SK-N-SH (cell line): ENCODE data around the gene PPP1R9A. TPM values are rescaled to one million over a fixed set of nuclear protein-coding genes. Genes with fewer than 3 reads are reported as not detected.

Source experiments
- CTCF ChIA-PET: fragments of 300-600, 350-600 bp; formaldehyde crosslinking; extraction: SDS; loops from one replicate; lab custom pipeline; 2021; lab: Yijun Ruan, JAX
- POLR2A ChIA-PET: fragments of 350-600 bp; sonication (Branson Sonifier 250); formaldehyde crosslinking; extraction: SDS; loops from one replicate; lab custom pipeline; 2020; ENCODE audit warnings: antibody characterized with exemption, inconsistent platforms; lab: Yijun Ruan, JAX
- DNase-seq: peaks from one replicate; pipeline ENCODE4 v3.0.0; 2012
- H2AFZ ChIP-seq: fragments of 200-600 bp; sonication (generic); 2 replicates; pipeline ENCODE4 v1.8.1; 2016; ENCODE audit warnings: antibody characterized with exemption, mild to moderate bottlenecking, low read depth
- H3F3A ChIP-seq: fragments of 200-600 bp; sonication (generic); replicated peaks from 2 replicates; pipeline ENCODE3; 2016; ENCODE audit warnings: antibody characterized with exemption, mild to moderate bottlenecking; ENCODE audit not compliant: insufficient read depth
- H3K27ac ChIP-seq, 2 experiments: fragments of 200-500 bp in 1 of 2; fragments of 200-600 bp in 1 of 2; sonication (Bioruptor generic) in 1 of 2; sonication (generic), shearing (Covaris generic) in 1 of 2; 2 replicates each; pipeline versions ENCODE4 v1.5.1 to v1.6.1; 2014 to 2016; ENCODE audit warnings: low read depth in 2 of 2, inconsistent platforms in 1 of 2, low read length in 1 of 2, mild to moderate bottlenecking in 1 of 2, mixed read lengths in 1 of 2
- H3K27me3 ChIP-seq: fragments of 200-600 bp; sonication (generic), shearing (Covaris generic); 2 replicates; pipeline ENCODE4 v1.6.1; 2016; ENCODE audit warnings: mixed run types; ENCODE audit not compliant: insufficient read depth
- H3K36me3 ChIP-seq, 2 experiments: fragments of 200-500 bp in 1 of 2; fragments of 200-600 bp in 1 of 2; sonication (Bioruptor generic) in 1 of 2; sonication (generic) in 1 of 2; replicated peaks in 1 of 2; 2 replicates each; pipeline versions ENCODE3 to v1.5.1; 2014 to 2016; ENCODE audit warnings: low read length in 1 of 2, mild to moderate bottlenecking in 1 of 2; ENCODE audit not compliant: insufficient read depth in 2 of 2, control insufficient read depth in 1 of 2
- H3K4me1 ChIP-seq, 2 experiments: fragments of 200-500 bp in 1 of 2; fragments of 200-600 bp in 1 of 2; sonication (Bioruptor generic) in 1 of 2; sonication (generic), shearing (Covaris generic) in 1 of 2; 2 replicates each; pipeline versions ENCODE4 v1.5.1 to v1.6.1; 2014 to 2016; ENCODE audit warnings: low read depth in 1 of 2, low read length in 1 of 2, mixed run types in 1 of 2; ENCODE audit not compliant: insufficient read depth in 2 of 2, control insufficient read depth in 1 of 2
- H3K4me2 ChIP-seq: fragments of 200-600 bp; sonication (generic), shearing (Covaris generic); 2 replicates; pipeline ENCODE4 v1.6.1; 2017; ENCODE audit warnings: mixed run types
- H3K4me3 ChIP-seq, 2 experiments: fragments of 200-500 bp in 1 of 2; fragments of 200-600 bp in 1 of 2; sonication (Bioruptor generic) in 1 of 2; sonication (generic), shearing (Covaris generic) in 1 of 2; 2 replicates each; pipeline versions ENCODE4 v1.5.1 to v1.8.1; 2014 to 2016; ENCODE audit warnings: low read depth in 2 of 2, inconsistent platforms in 1 of 2, low read length in 1 of 2, mild to moderate bottlenecking in 1 of 2, mixed read lengths in 1 of 2, moderate library complexity in 1 of 2
- H3K79me2 ChIP-seq: fragments of 200-600 bp; sonication (generic); 2 replicates; pipeline ENCODE4 v1.8.1; 2017; ENCODE audit warnings: mild to moderate bottlenecking; ENCODE audit not compliant: insufficient read depth
- H3K9ac ChIP-seq: fragments of 200-600 bp; sonication (generic); 2 replicates; pipeline ENCODE4 v1.6.1; 2017; ENCODE audit warnings: mixed run types
- H3K9me2 ChIP-seq: fragments of 200-600 bp; sonication (generic); 2 replicates; pipeline ENCODE4 v1.6.1; 2017; ENCODE audit warnings: mixed run types
- H3K9me3 ChIP-seq: fragments of 200-600 bp; sonication (generic); 2 replicates; pipeline ENCODE4 v1.6.1; 2017; ENCODE audit warnings: mixed run types, mild to moderate bottlenecking, moderate library complexity
- H4K20me1 ChIP-seq: fragments of 200-600 bp; sonication (generic); 2 replicates; pipeline ENCODE4 v1.6.1; 2017; ENCODE audit warnings: mild to moderate bottlenecking, mixed run types; ENCODE audit not compliant: insufficient read depth
- EP300 ChIP-seq, 2 experiments: IDR thresholded peaks; 2 replicates each; pipeline versions ENCODE4 v1.4.0 to v1.6.1; 2012; ENCODE audit warnings: borderline replicate concordance in 1 of 2, low read depth in 1 of 2, low read length in 1 of 2
- FOXM1 ChIP-seq: IDR thresholded peaks from 2 replicates; pipeline ENCODE4 v1.4.0; 2012; ENCODE audit warnings: low read depth, mild to moderate bottlenecking
- IRF3 ChIP-seq: fragments of 150-350 bp; IDR thresholded peaks from 2 replicates; pipeline ENCODE4 v1.6.1; 2016; ENCODE audit warnings: mild to moderate bottlenecking, low read depth, low read length
- MXI1 ChIP-seq: IDR thresholded peaks from 2 replicates; pipeline ENCODE4 v1.6.1; 2012; ENCODE audit warnings: mild to moderate bottlenecking, low read depth, low read length, improper control_type of control experiment
- NRF1 ChIP-seq: IDR thresholded peaks from 2 replicates; pipeline ENCODE4 v1.6.1; 2012; ENCODE audit warnings: low read depth, mild to moderate bottlenecking, low read length
- PBX3 ChIP-seq: IDR thresholded peaks from 2 replicates; pipeline ENCODE4; 2012
- POLR2AphosphoS5 ChIP-seq: IDR thresholded peaks from 2 replicates; pipeline ENCODE4 v1.6.1; 2012; ENCODE audit warnings: low read depth, low read length
- RAD21 ChIP-seq: IDR thresholded peaks from 2 replicates; pipeline ENCODE4 v1.6.1; 2012; ENCODE audit warnings: mild to moderate bottlenecking, low read length
- REST ChIP-seq: IDR thresholded peaks from 2 replicates; pipeline ENCODE4 v1.6.1; 2012; ENCODE audit warnings: mild to moderate bottlenecking, low read depth, low read length, moderate library complexity
- RXRA ChIP-seq: IDR thresholded peaks from 2 replicates; pipeline ENCODE4 v1.4.0; 2012; ENCODE audit warnings: low read depth, mild to moderate bottlenecking, borderline replicate concordance
- SMC3 ChIP-seq: IDR thresholded peaks from 2 replicates; pipeline ENCODE4 v1.6.1; 2012; ENCODE audit warnings: low read depth, low read length, improper control_type of control experiment
- TAF1 ChIP-seq: IDR thresholded peaks from 2 replicates; pipeline ENCODE4 v1.6.1; 2012; ENCODE audit warnings: low read depth, mild to moderate bottlenecking, low read length, moderate library complexity, borderline replicate concordance
- TCF12 ChIP-seq: IDR thresholded peaks from 2 replicates; pipeline ENCODE4 v1.4.0; 2012
- TEAD4 ChIP-seq: IDR thresholded peaks from 2 replicates; pipeline ENCODE4 v1.4.0; 2012; ENCODE audit warnings: mild to moderate bottlenecking, borderline replicate concordance; ENCODE audit not compliant: insufficient read depth
- YY1 ChIP-seq: IDR thresholded peaks from 2 replicates; pipeline ENCODE4 v1.4.0; 2012; ENCODE audit warnings: low read depth, mild to moderate bottlenecking
- WGBS: methylation state at CpG from one replicate; pipeline ENCODE4 v1.1.6; 2017; ENCODE audit warnings: low lambda C conversion rate; 5-methylcytosine and 5-hydroxymethylcytosine counted together
- polyA plus RNA-seq, 3 experiments: library from polyadenylated mRNA; depleted of rRNA; stranded (reverse); fragments of >200 nt; gene quantifications; 2 replicates each; pipeline ENCODE4 v1.2.3, GENCODE V29; 2012

Gene PPP1R9A
- polyA plus RNA-seq, 1 of the 3 experiments (the other 2 are of a cell fraction): 0.30 TPM

- no peak for DNase-seq
- H3K4me3 ChIP-seq: no peak overlapping the region
- H4K20me1 ChIP-seq: no peaks in the 10 kb centered on the region
- H3K27me3 ChIP-seq: no peaks in the 10 kb centered on the region; the same call in 1 of the 2 replicates
- no peaks in the 10 kb centered on the region for H3K9me2 ChIP-seq
- no peaks in the 10 kb centered on the region for H3K4me1 ChIP-seq
- no peak overlapping the region for H3K4me2 ChIP-seq
- 10% methylated on average over 1 of the region's 1 CpG for WGBS
- TF ChIP-seq TEAD4 (no peak), REST (no peak), IRF3 (no peak), MXI1 (no peak), NRF1 (no peak), FOXM1 (no peak), POLR2AphosphoS5 (no peak), TAF1 (no peak), YY1 (no peak), RAD21 (no peak), TCF12 (no peak), SMC3 (no peak), RXRA (no peak), EP300 (IDR thresholded peaks at IDR 0.05; ENCODE audit: borderline replicate concordance in 1 of 2, low read depth in 1 of 2, low read length in 1 of 2) (no peak), PBX3 (no peak)
- H3K9ac ChIP-seq: no peak overlapping the region
- H2AFZ ChIP-seq: no peak overlapping the region
- H3K27ac ChIP-seq: no peak overlapping the region
- CTCF ChIA-PET: no interaction called here
- H3F3A ChIP-seq: no peaks in the 10 kb centered on the region
- H3K79me2 ChIP-seq: no peaks in the 10 kb centered on the region
- no peaks in the 10 kb centered on the region for H3K36me3 ChIP-seq
- POLR2A ChIA-PET: no interaction called here
- H3K9me3 ChIP-seq: no peaks in the 10 kb centered on the region
Measured at GRCh38 chr7:95018021-95018420, 110.6 kb downstream of the PPP1R9A start.
